Prostate gland (tissue), 2 donors: ENCODE measurements around the gene CXXC5. TPM values are rescaled to one million over a fixed set of nuclear protein-coding genes. Genes with fewer than 3 reads are reported as not detected.

Source experiments
- DNase-seq: peaks from one replicate; pipeline ENCODE4 v3.0.0-alpha.2; 2019; ENCODE audit warnings: low spot score
- H3K27ac ChIP-seq, 2 donors: fragments of 200-600 bp; sonication (generic); 2 replicates each; pipeline ENCODE4 v1.5.1; 2017 to 2019
- H3K27me3 ChIP-seq: fragments of 200-600 bp; sonication (generic); replicated peaks from 2 replicates; pipeline ENCODE4 v1.5.1; 2019; ENCODE audit not compliant: insufficient read depth
- H3K36me3 ChIP-seq, 2 donors: fragments of 200-600 bp; sonication (generic); 1 replicate in 1 of 2; 2 replicates in 1 of 2; pipeline versions ENCODE4 v1.5.1 to v1.8.1; 2017 to 2019
- H3K4me1 ChIP-seq: fragments of 200-600 bp; sonication (generic); replicated peaks from 2 replicates; pipeline ENCODE4 v1.5.1; 2019
- H3K4me3 ChIP-seq, 2 donors: fragments of 200-600 bp; sonication (generic); 2 replicates each; pipeline ENCODE4 v1.5.1; 2017 to 2019
- H3K9me3 ChIP-seq: fragments of 200-600 bp; sonication (generic); 2 replicates; pipeline ENCODE4 v1.5.1; 2017
- CTCF ChIP-seq, 4 experiments: fragments of 200-600 bp in 2 of 4; fragments of 450-650 bp in 2 of 4; sonication (generic) in 2 of 4; IDR thresholded peaks; 1 replicate in 3 of 4; 2 replicates in 1 of 4; pipeline ENCODE4 v1.5.1; 2016 to 2019; ENCODE audit warnings: antibody characterized with exemption in 4 of 4, mild to moderate bottlenecking in 2 of 4, moderate library complexity in 2 of 4
- POLR2A ChIP-seq: fragments of 450-650 bp; IDR thresholded peaks from one replicate; pipeline ENCODE4 v1.6.1; 2016; ENCODE audit warnings: antibody characterized with exemption, mild to moderate bottlenecking
- POLR2AphosphoS5 ChIP-seq: sonication (generic); formaldehyde crosslinking; IDR thresholded peaks from one replicate; pipeline ENCODE4 v1.6.1; 2017; ENCODE audit warnings: antibody characterized with exemption
- WGBS: methylation state at CpG from one replicate; pipeline ENCODE4 v1.1.5; 2018; 5-methylcytosine and 5-hydroxymethylcytosine counted together
- intact Hi-C: fragments of 100-400 bp; cut with DNase I; formaldehyde crosslinking; loops from one replicate; pipeline ENCODE4 v1.14.2; 2022
- total RNA-seq, 2 donors: library from RNA; depleted of rRNA; stranded (reverse); fragments of >200 nt; gene quantifications; one replicate each; pipeline ENCODE4 v1.1.0, GENCODE V29; 2016

The CXXC5 gene
- total RNA-seq, 2 donors from 2014 or later: 47.4 to 47.7 TPM

- 86% methylated on average over 18 of the region's 18 CpGs for WGBS
- intact Hi-C loops: no loop called here
- no peak for DNase-seq
- no peak for TF ChIP-seq CTCF (IDR thresholded peaks at IDR 0.05)
- Histone ChIP-seq H3K36me3 (no peaks in the 10 kb centered on the region), H3K27ac (no peak overlapping the region), H3K9me3 (no peaks in the 10 kb centered on the region), H3K27me3 (no peaks in the 10 kb centered on the region), H3K4me1 (no peaks in the 10 kb centered on the region), H3K4me3 (no peak overlapping the region)
Observed at GRCh38 chr5:139686706-139687441, 38.7 kb downstream of the CXXC5 start.

DNA sequence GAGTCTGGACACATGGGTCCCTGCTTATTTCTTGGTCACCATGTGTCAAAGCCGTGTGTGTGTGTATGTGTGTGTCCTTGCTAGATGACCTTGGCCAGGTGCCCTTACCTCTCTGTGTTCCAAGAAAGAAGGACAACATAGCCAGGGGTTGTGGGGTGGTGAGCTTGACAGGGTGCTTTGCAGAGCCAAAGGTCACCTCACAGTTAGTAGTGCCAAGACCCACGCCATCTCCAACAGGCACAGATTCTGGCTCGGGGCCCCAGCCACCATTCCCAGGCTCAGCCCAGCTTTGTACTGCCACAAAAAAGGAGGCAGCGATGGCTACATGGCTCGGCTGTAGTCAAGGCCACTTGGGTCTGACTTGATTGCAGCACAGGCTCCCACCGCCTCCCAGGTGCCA lies 39.5 kb downstream of the CXXC5 start:
- WGBS: 88% methylated on average over 6 of the region's 6 CpGs
- intact Hi-C loops: no loop called here
- Histone ChIP-seq H3K36me3 (no peaks in the 10 kb centered on the region), H3K27ac (no peak overlapping the region), H3K4me3 (no peak overlapping the region), H3K27me3 (no peaks in the 10 kb centered on the region), H3K9me3 (no peaks in the 10 kb centered on the region), H3K4me1 (no peaks in the 10 kb centered on the region)
- DNase-seq: no peak
- TF ChIP-seq CTCF (IDR thresholded peaks at IDR 0.05) (no peak), POLR2AphosphoS5 (no peak), POLR2A (no peak)

- no peak for DNase-seq
- WGBS: 81% methylated on average over 13 of the region's 14 CpGs
- H3K4me1 ChIP-seq: no peaks in the 10 kb centered on the region
- intact Hi-C loops: no loop called here
- no peaks in the 10 kb centered on the region for H3K27me3 ChIP-seq
- no peak overlapping the region for H3K27ac ChIP-seq
- TF ChIP-seq POLR2AphosphoS5: no peak
- TF ChIP-seq CTCF (IDR thresholded peaks at IDR 0.05): no peak
- TF ChIP-seq POLR2A: no peak
- no peaks in the 10 kb centered on the region for H3K9me3 ChIP-seq
- H3K4me3 ChIP-seq: no peak overlapping the region
- H3K36me3 ChIP-seq: no peaks in the 10 kb centered on the region
Observed at GRCh38 chr5:139688088-139688702, 40.0 kb downstream of the CXXC5 start.

- Histone ChIP-seq H3K27me3 (no peaks in the 10 kb centered on the region), H3K4me3 (no peak overlapping the region), H3K9me3 (no peaks in the 10 kb centered on the region), H3K36me3 (no peaks in the 10 kb centered on the region), H3K4me1 (no peaks in the 10 kb centered on the region), H3K27ac (no peak overlapping the region)
- TF ChIP-seq POLR2A (no peak), POLR2AphosphoS5 (no peak), CTCF (IDR thresholded peaks at IDR 0.05) (no peak)
- WGBS: 83% methylated on average over 8 of the region's 8 CpGs
- no peak for DNase-seq
- intact Hi-C loops: no loop called here
Observed at GRCh38 chr5:139688751-139689372, 40.7 kb downstream of the CXXC5 start.
